ENCODE results near the gene CNGA4.

DNA sequence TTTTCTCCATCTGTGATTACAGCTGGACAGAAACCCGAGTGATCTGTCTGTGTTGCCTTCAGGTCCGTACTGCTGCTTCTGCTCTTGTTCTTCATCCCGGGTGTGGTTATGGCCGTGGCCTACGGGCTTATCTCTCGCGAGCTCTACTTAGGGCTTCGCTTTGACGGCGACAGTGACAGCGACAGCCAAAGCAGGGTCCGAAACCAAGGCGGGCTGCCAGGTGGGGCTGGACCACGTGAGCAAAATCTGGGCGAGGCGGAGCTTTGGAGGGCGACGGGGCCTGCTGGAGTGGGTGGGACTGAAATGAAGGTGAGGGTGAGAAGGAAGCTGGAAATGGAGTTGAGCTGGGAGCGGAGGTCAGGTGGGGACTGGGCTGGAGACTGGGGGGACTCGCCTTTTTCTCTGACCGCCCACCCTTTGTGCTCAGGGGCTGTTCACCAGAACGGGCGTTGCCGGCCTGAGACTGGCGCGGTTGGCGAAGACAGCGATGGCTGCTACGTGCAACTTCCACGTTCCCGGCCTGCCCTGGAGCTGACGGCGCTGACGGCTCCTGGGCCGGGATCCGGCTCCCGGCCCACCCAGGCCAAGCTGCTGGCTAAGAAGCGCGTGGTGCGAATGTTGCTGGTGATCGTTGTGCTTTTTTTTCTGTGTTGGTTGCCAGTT lies 31.8 kb downstream of the CNGA4 start:
- TF ChIP-seq EZH2 (IDR thresholded peaks at IDR 0.05; ENCODE audit: borderline replicate concordance, low read length): no peak
- TF ChIP-seq, protein P1, sequence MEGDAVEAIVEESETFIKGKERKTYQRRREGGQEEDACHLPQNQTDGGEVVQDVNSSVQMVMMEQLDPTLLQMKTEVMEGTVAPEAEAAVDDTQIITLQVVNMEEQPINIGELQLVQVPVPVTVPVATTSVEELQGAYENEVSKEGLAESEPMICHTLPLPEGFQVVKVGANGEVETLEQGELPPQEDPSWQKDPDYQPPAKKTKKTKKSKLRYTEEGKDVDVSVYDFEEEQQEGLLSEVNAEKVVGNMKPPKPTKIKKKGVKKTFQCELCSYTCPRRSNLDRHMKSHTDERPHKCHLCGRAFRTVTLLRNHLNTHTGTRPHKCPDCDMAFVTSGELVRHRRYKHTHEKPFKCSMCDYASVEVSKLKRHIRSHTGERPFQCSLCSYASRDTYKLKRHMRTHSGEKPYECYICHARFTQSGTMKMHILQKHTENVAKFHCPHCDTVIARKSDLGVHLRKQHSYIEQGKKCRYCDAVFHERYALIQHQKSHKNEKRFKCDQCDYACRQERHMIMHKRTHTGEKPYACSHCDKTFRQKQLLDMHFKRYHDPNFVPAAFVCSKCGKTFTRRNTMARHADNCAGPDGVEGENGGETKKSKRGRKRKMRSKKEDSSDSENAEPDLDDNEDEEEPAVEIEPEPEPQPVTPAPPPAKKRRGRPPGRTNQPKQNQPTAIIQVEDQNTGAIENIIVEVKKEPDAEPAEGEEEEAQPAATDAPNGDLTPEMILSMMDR (conservative IDR thresholded peaks at IDR 0.05 in 1 of 2, IDR thresholded peaks at IDR 0.05 in 1 of 2; ENCODE audit: extremely low read depth in 1 of 2, insufficient read depth in 1 of 2, low read depth in 1 of 2, low read length in 2 of 2): no peak

Data from mammary epithelial cell (primary cell).